SK-N-SH treated with all-trans-retinoic acid at 6 μM for 48 hours (cell line): ENCODE data around the gene ARRDC1.

Source experiments
- BACH2 ChIP-seq: fragments of 250-450 bp; sonication (Bioruptor Pico); IDR thresholded peaks from 2 replicates; pipeline ENCODE4 v1.9.0; 2021; ENCODE audit warnings: mild to moderate bottlenecking, borderline replicate concordance
- CSDC2 ChIP-seq: fragments of 250-450 bp; sonication (Bioruptor Pico); IDR thresholded peaks from 2 replicates; pipeline ENCODE4 v1.5.0; 2020; ENCODE audit warnings: mild to moderate bottlenecking, moderate library complexity
- CSRNP3 ChIP-seq: fragments of 250-450 bp; sonication (Bioruptor Pico); IDR thresholded peaks from 2 replicates; pipeline ENCODE4 v1.5.1; 2021; ENCODE audit warnings: mild to moderate bottlenecking, moderate library complexity
- OSR1 ChIP-seq: fragments of 250-450 bp; sonication (Bioruptor Pico); IDR thresholded peaks from 2 replicates; pipeline ENCODE4 v1.8.0; 2022; ENCODE audit warnings: moderate library complexity, mild to moderate bottlenecking, inconsistent platforms
- PATZ1 ChIP-seq: fragments of 250-450 bp; sonication (Bioruptor Pico); IDR thresholded peaks from 2 replicates; pipeline ENCODE4 v1.8.0; 2020; ENCODE audit warnings: mild to moderate bottlenecking, moderate library complexity, borderline replicate concordance
- PPARA ChIP-seq: fragments of 250-450 bp; sonication (Bioruptor Pico); IDR thresholded peaks from 2 replicates; pipeline ENCODE4 v1.5.0; 2020; ENCODE audit warnings: mild to moderate bottlenecking, borderline replicate concordance
- RARB ChIP-seq: fragments of 250-450 bp; sonication (Bioruptor Pico); IDR thresholded peaks from 2 replicates; pipeline ENCODE4 v1.8.0; 2021; ENCODE audit warnings: mild to moderate bottlenecking, moderate library complexity
- SNAI2 ChIP-seq: fragments of 250-450 bp; sonication (Bioruptor Pico); IDR thresholded peaks from 2 replicates; pipeline ENCODE4 v1.5.0; 2020; ENCODE audit warnings: mild to moderate bottlenecking, moderate library complexity
- TCF4 ChIP-seq: fragments of 250-450 bp; sonication (Bioruptor Pico); IDR thresholded peaks from 2 replicates; pipeline ENCODE4 v1.8.0; 2021; ENCODE audit warnings: mild to moderate bottlenecking, moderate library complexity, borderline replicate concordance
- ZC3H10 ChIP-seq: fragments of 250-450 bp; sonication (Bioruptor Pico); IDR thresholded peaks from 2 replicates; pipeline ENCODE4 v1.5.1; 2021; ENCODE audit warnings: mild to moderate bottlenecking, moderate library complexity
- ZFP30 ChIP-seq: fragments of 450-650 bp; formaldehyde crosslinking; IDR thresholded peaks from 2 replicates; pipeline ENCODE4 v1.5.0; 2022; ENCODE audit warnings: mild to moderate bottlenecking, moderate library complexity

- TF ChIP-seq PPARA: no peak
- TF ChIP-seq OSR1 (CRISPR knock-in tag): no peak
- no peak for TF ChIP-seq BACH2 (CRISPR knock-in tag)
- no peak for TF ChIP-seq TCF4
- no peak for TF ChIP-seq ZFP30 (CRISPR knock-in tag)
- no peak for TF ChIP-seq RARB (CRISPR knock-in tag)
- TF ChIP-seq CSRNP3 (CRISPR knock-in tag): no peak
- TF ChIP-seq SNAI2: no peak
- TF ChIP-seq PATZ1 (CRISPR knock-in tag): no peak
- no peak for TF ChIP-seq CSDC2 (CRISPR knock-in tag)
- TF ChIP-seq ZC3H10: no peak
Observed at GRCh38 chr9:137613259-137613658, 7.8 kb downstream of the ARRDC1 start.
